MM.1S (cell line): Measurements from ENCODE around the gene PPME1.

Experiments
- DNase-seq: peaks from one replicate; pipeline ENCODE4 v3.0.0-alpha.2; 2015
- H2AFZ ChIP-seq: fragments of 300-600 bp; sonication (generic); 2 replicates; pipeline ENCODE4 v1.6.0; 2016; ENCODE audit warnings: antibody characterized with exemption, low read length
- H3F3A ChIP-seq: fragments of 300-600 bp; sonication (generic); 2 replicates; pipeline ENCODE4 v1.6.1; 2016; ENCODE audit warnings: mild to moderate bottlenecking, antibody characterized with exemption, low read length, moderate library complexity, mixed read lengths; ENCODE audit not compliant: insufficient read depth
- H3K27ac ChIP-seq: fragments of 300-600 bp; sonication (generic); 2 replicates; pipeline ENCODE4 v1.5.1; 2016; ENCODE audit warnings: mild to moderate bottlenecking, low read length
- H3K27me3 ChIP-seq: fragments of 300-600 bp; sonication (generic); replicated peaks from 2 replicates; pipeline ENCODE4 v1.6.0; 2016; ENCODE audit warnings: low read length; ENCODE audit not compliant: insufficient read depth
- H3K36me3 ChIP-seq: fragments of 300-600 bp; sonication (generic); replicated peaks from 2 replicates; pipeline ENCODE4 v1.6.1; 2016; ENCODE audit warnings: mild to moderate bottlenecking, low read length, mixed read lengths; ENCODE audit not compliant: insufficient read depth
- H3K4me1 ChIP-seq: fragments of 300-600 bp; sonication (generic); 2 replicates; pipeline ENCODE4 v1.6.1; 2016; ENCODE audit warnings: low read length, mixed read lengths
- H3K4me2 ChIP-seq: fragments of 300-600 bp; sonication (generic); 2 replicates; pipeline ENCODE4 v1.6.0; 2016; ENCODE audit warnings: low read depth, low read length
- H3K4me3 ChIP-seq: fragments of 300-600 bp; sonication (generic); 2 replicates; pipeline ENCODE4 v1.5.1; 2016; ENCODE audit warnings: low read length, mixed read lengths
- H3K79me2 ChIP-seq: fragments of 300-600 bp; sonication (generic); 2 replicates; pipeline ENCODE4 v1.6.1; 2016; ENCODE audit warnings: mixed run types, low read length, mixed read lengths
- H3K9ac ChIP-seq: fragments of 300-600 bp; sonication (generic); 2 replicates; pipeline ENCODE4 v1.6.1; 2016; ENCODE audit warnings: low read length, mixed read lengths
- H3K9me2 ChIP-seq: fragments of 300-600 bp; sonication (generic); replicated peaks from 2 replicates; pipeline ENCODE4 v1.6.1; 2016; ENCODE audit warnings: mild to moderate bottlenecking, low read length, mixed read lengths; ENCODE audit not compliant: insufficient read depth
- H3K9me3 ChIP-seq: fragments of 300-600 bp; sonication (generic); replicated peaks from 2 replicates; pipeline ENCODE4 v1.6.1; 2016; ENCODE audit warnings: mild to moderate bottlenecking, low read length, mixed read lengths; ENCODE audit not compliant: insufficient read depth
- H4K20me1 ChIP-seq: fragments of 300-600 bp; sonication (generic); 2 replicates; pipeline ENCODE4 v1.6.1; 2016; ENCODE audit warnings: mild to moderate bottlenecking, low read length, moderate library complexity, mixed read lengths; ENCODE audit not compliant: insufficient read depth
- CTCF ChIP-seq: fragments of 300-600 bp; sonication (generic); IDR thresholded peaks from 2 replicates; pipeline ENCODE4 v1.5.1; 2016; ENCODE audit warnings: antibody characterized with exemption, low read length, mixed read lengths
- EZH2 ChIP-seq: fragments of 300-600 bp; sonication (generic); optimal IDR thresholded peaks from 2 replicates; pipeline ENCODE3; 2017; ENCODE audit warnings: low read depth, mild to moderate bottlenecking, antibody characterized with exemption, low read length, mixed read lengths
- EZH2phosphoT487 ChIP-seq: fragments of 300-600 bp; sonication (generic); IDR thresholded peaks from 2 replicates; pipeline ENCODE4 v1.6.1; 2018; ENCODE audit warnings: antibody characterized with exemption, low read length

The PPME1 gene

GRCh38 chr11:74226907-74227306 lies 55.8 kb downstream of the PPME1 start:
- H3K36me3 ChIP-seq, result no peaks in the 10 kb centered on the region
- DNase-seq, result no peak
- no peaks in the 10 kb centered on the region for H3K4me1 ChIP-seq
- H4K20me1 ChIP-seq, result no peaks in the 10 kb centered on the region
- no peaks in the 10 kb centered on the region for H3K9me2 ChIP-seq
- H3K9me3 ChIP-seq, result no peaks in the 10 kb centered on the region
- H2AFZ ChIP-seq, result no peak overlapping the region
- H3K79me2 ChIP-seq, result no peaks in the 10 kb centered on the region
- H3F3A ChIP-seq, result no peaks in the 10 kb centered on the region; the same call in 1 of the 2 replicates
- TF ChIP-seq CTCF, result no peak
- no peak for TF ChIP-seq EZH2
- no peak for TF ChIP-seq EZH2phosphoT487
- no peak overlapping the region for H3K27ac ChIP-seq
- H3K27me3 ChIP-seq, result no peaks in the 10 kb centered on the region
- H3K9ac ChIP-seq, result no peak overlapping the region
- H3K4me3 ChIP-seq, result no peak overlapping the region
- no peak overlapping the region for H3K4me2 ChIP-seq

- TF ChIP-seq EZH2 (no peak), EZH2phosphoT487 (no peak), CTCF (no peak)
Observed at GRCh38 chr11:74232311-74232950, 61.3 kb downstream of the PPME1 start.

GRCh38 chr11:74233683-74234082 lies 62.6 kb downstream of the PPME1 start:
- DNase-seq, result no peak
- Histone ChIP-seq H3K9ac (no peak overlapping the region), H3K9me3 (no peaks in the 10 kb centered on the region), H3K36me3 (no peaks in the 10 kb centered on the region), H3K4me1 (no peaks in the 10 kb centered on the region), H3K27me3 (no peaks in the 10 kb centered on the region), H3K79me2 (no peaks in the 10 kb centered on the region), H3F3A (no peaks in the 10 kb centered on the region; the same call in 1 of the 2 replicates), H2AFZ (no peak overlapping the region), H4K20me1 (no peaks in the 10 kb centered on the region), H3K4me2 (no peak overlapping the region), H3K9me2 (no peaks in the 10 kb centered on the region), H3K4me3 (no peak overlapping the region), H3K27ac (no peak overlapping the region)
- TF ChIP-seq EZH2phosphoT487 (no peak), CTCF (no peak), EZH2 (no peak)

More at GRCh38 chr11:74232311-74232950, 61.3 kb downstream of the PPME1 start:
- H4K20me1 ChIP-seq, result no peaks in the 10 kb centered on the region
- no peaks in the 10 kb centered on the region for H3K27me3 ChIP-seq
- H3K9ac ChIP-seq, result no peak overlapping the region
- no peaks in the 10 kb centered on the region for H3K9me2 ChIP-seq
- no peaks in the 10 kb centered on the region for H3K79me2 ChIP-seq
- no peak overlapping the region for H3K4me3 ChIP-seq
- no peak overlapping the region for H3K27ac ChIP-seq
- H2AFZ ChIP-seq, result no peak overlapping the region
- H3K9me3 ChIP-seq, result no peaks in the 10 kb centered on the region
- H3K36me3 ChIP-seq, result no peaks in the 10 kb centered on the region
- H3F3A ChIP-seq, result no peaks in the 10 kb centered on the region; the same call in 1 of the 2 replicates
- no peak overlapping the region for H3K4me2 ChIP-seq
- peak; percentile 22 for DNase-seq
- H3K4me1 ChIP-seq, result no peaks in the 10 kb centered on the region
